ENCODE results near the gene WNT8A. TPM values are rescaled to one million over a fixed set of nuclear protein-coding genes. Genes with fewer than 3 reads are reported as not detected.
"Not testable (repeated sequence)": the region's sequence is repeated elsewhere in the genome, so short reads cannot be mapped to it uniquely, and the experiment has no call there.

The WNT8A gene
- not detected for polyA plus RNA-seq (ENCODE audit: low read depth in 6 of 6)

- H3K27me3 Mint-ChIP-seq: no peaks in the 10 kb centered on the region
- peaks cover 0 to 16% (median 4%) of the 10 kb centered on the region in 3 donors for H3K4me1 Mint-ChIP-seq
- DNase-seq: no peak
- no peaks in the 10 kb centered on the region for H3K36me3 Mint-ChIP-seq
- H3K9me3 Mint-ChIP-seq: no peaks in the 10 kb centered on the region
- ATAC-seq (ENCODE audit: low read depth in 2 of 2): no peak
- no peak within 1 kb of the TSS for H3K27ac Mint-ChIP-seq
- no peak within 1 kb of the TSS for H3K4me3 Mint-ChIP-seq
Observed at GRCh38 chr5:138083702-138084101, at the start of gene WNT8A. TSS of gene WNT8A (plus strand) at chr5:138084033. CDS start at chr5:138084128, 95 bp downstream.

- Mint-ChIP-seq H3K36me3 (no peaks in the 10 kb centered on the region), H3K4me1 (peaks cover 17 to 34% (median 24%) of the 10 kb centered on the region in 3 donors), H3K9me3 (no peaks in the 10 kb centered on the region), H3K27me3 (no peaks in the 10 kb centered on the region), H3K27ac (peak overlapping the region in 5 of 6 donors; percentile 14 to 86 (median 74)), H3K4me3 (peak overlapping the region in 4 of 8 donors; percentile 59 to 89 (median 62))
- ATAC-seq (ENCODE audit: low read depth in 2 of 2) (peak; percentile 32 to 48), DNase-seq (peak; percentile 76)
Observed at GRCh38 chr5:138035605-138036537, 48.0 kb upstream of the WNT8A start.

GRCh38 chr5:138037271-138037670 lies 46.6 kb upstream of the WNT8A start:
- H3K9me3 Mint-ChIP-seq: no peaks in the 10 kb centered on the region
- no peaks in the 10 kb centered on the region for H3K36me3 Mint-ChIP-seq
- ATAC-seq (ENCODE audit: low read depth in 2 of 2) (no peak), DNase-seq (no peak)
- H3K4me1 Mint-ChIP-seq: peaks cover 18 to 27% (median 22%) of the 10 kb centered on the region in 3 donors
- H3K27ac Mint-ChIP-seq: no peak overlapping the region
- no peaks in the 10 kb centered on the region for H3K27me3 Mint-ChIP-seq
- H3K4me3 Mint-ChIP-seq: peak overlapping the region in 1 of 8 donors; percentile 7

GRCh38 chr5:138037907-138038633 lies 45.8 kb upstream of the WNT8A start:
- Mint-ChIP-seq H3K9me3 (no peaks in the 10 kb centered on the region), H3K4me1 (peaks cover 17 to 27% (median 26%) of the 10 kb centered on the region in 3 donors), H3K36me3 (no peaks in the 10 kb centered on the region), H3K27ac (no peak overlapping the region), H3K4me3 (peak overlapping the region in 1 of 8 donors; percentile 7), H3K27me3 (no peaks in the 10 kb centered on the region)
- DNase-seq (no peak), ATAC-seq (ENCODE audit: low read depth in 2 of 2) (no peak)

- H3K4me3 Mint-ChIP-seq: no peak overlapping the region
- no peaks in the 10 kb centered on the region for H3K9me3 Mint-ChIP-seq
- no peak overlapping the region for H3K27ac Mint-ChIP-seq
- no peak for ATAC-seq (ENCODE audit: low read depth in 2 of 2)
- H3K4me1 Mint-ChIP-seq: peaks cover 12 to 21% (median 20%) of the 10 kb centered on the region in 3 donors
- DNase-seq: no peak
- no peaks in the 10 kb centered on the region for H3K36me3 Mint-ChIP-seq
- no peaks in the 10 kb centered on the region for H3K27me3 Mint-ChIP-seq
Observed at GRCh38 chr5:138038826-138039225, 45.0 kb upstream of the WNT8A start.

- H3K4me3 Mint-ChIP-seq; H3K27me3 Mint-ChIP-seq; H3K9me3 Mint-ChIP-seq; H3K4me1 Mint-ChIP-seq; H3K36me3 Mint-ChIP-seq; ATAC-seq (ENCODE audit: low read depth in 2 of 2); DNase-seq; H3K27ac Mint-ChIP-seq: not testable (repeated sequence)
Observed at GRCh38 chr5:138045283-138045682, 38.5 kb upstream of the WNT8A start.

- Mint-ChIP-seq H3K27ac (no peak overlapping the region), H3K27me3 (no peaks in the 10 kb centered on the region), H3K4me3 (no peak overlapping the region), H3K36me3 (no peaks in the 10 kb centered on the region), H3K9me3 (no peaks in the 10 kb centered on the region), H3K4me1 (peaks cover 0 to 9% (median 0%) of the 10 kb centered on the region in 3 donors)
- ATAC-seq (ENCODE audit: low read depth in 2 of 2): no peak
- no peak for DNase-seq
Observed at GRCh38 chr5:138051441-138052296, 32.2 kb upstream of the WNT8A start.

GRCh38 chr5:138052718-138053117 lies 31.1 kb upstream of the WNT8A start:
- not testable (repeated sequence) for H3K27me3 Mint-ChIP-seq; H3K4me3 Mint-ChIP-seq; DNase-seq; ATAC-seq (ENCODE audit: low read depth in 2 of 2); H3K36me3 Mint-ChIP-seq; H3K9me3 Mint-ChIP-seq; H3K4me1 Mint-ChIP-seq; H3K27ac Mint-ChIP-seq

GRCh38 chr5:138053554-138053953 lies 30.3 kb upstream of the WNT8A start:
- DNase-seq: no peak
- H3K4me1 Mint-ChIP-seq: peaks cover 0 to 9% (median 0%) of the 10 kb centered on the region in 3 donors
- no peaks in the 10 kb centered on the region for H3K36me3 Mint-ChIP-seq
- no peak overlapping the region for H3K27ac Mint-ChIP-seq
- ATAC-seq (ENCODE audit: low read depth in 2 of 2): no peak
- no peaks in the 10 kb centered on the region for H3K27me3 Mint-ChIP-seq
- H3K9me3 Mint-ChIP-seq: no peaks in the 10 kb centered on the region
- no peak overlapping the region for H3K4me3 Mint-ChIP-seq

- Mint-ChIP-seq H3K4me1 (peaks cover 0 to 9% (median 0%) of the 10 kb centered on the region in 3 donors), H3K27me3 (no peaks in the 10 kb centered on the region), H3K4me3 (no peak overlapping the region), H3K9me3 (no peaks in the 10 kb centered on the region), H3K27ac (no peak overlapping the region), H3K36me3 (no peaks in the 10 kb centered on the region)
- ATAC-seq (ENCODE audit: low read depth in 2 of 2) (no peak), DNase-seq (no peak)
Observed at GRCh38 chr5:138054206-138054605, 29.6 kb upstream of the WNT8A start.

GRCh38 chr5:138054847-138055558 lies 28.8 kb upstream of the WNT8A start:
- no peak overlapping the region for H3K4me3 Mint-ChIP-seq
- no peak for DNase-seq
- no peaks in the 10 kb centered on the region for H3K9me3 Mint-ChIP-seq
- peaks cover 0 to 9% (median 0%) of the 10 kb centered on the region in 3 donors for H3K4me1 Mint-ChIP-seq
- H3K27me3 Mint-ChIP-seq: no peaks in the 10 kb centered on the region
- peak overlapping the region in 1 of 6 donors; percentile 47 for H3K27ac Mint-ChIP-seq
- H3K36me3 Mint-ChIP-seq: no peaks in the 10 kb centered on the region
- ATAC-seq (ENCODE audit: low read depth in 2 of 2): no peak

- no peak overlapping the region for H3K4me3 Mint-ChIP-seq
- H3K9me3 Mint-ChIP-seq: no peaks in the 10 kb centered on the region
- DNase-seq: no peak
- H3K36me3 Mint-ChIP-seq: no peaks in the 10 kb centered on the region
- H3K27ac Mint-ChIP-seq: peak overlapping the region in 1 of 6 donors; percentile 57
- H3K4me1 Mint-ChIP-seq: peaks cover 4 to 6% (median 6%) of the 10 kb centered on the region in 3 donors
- peaks cover 0 to 6% (median 0%) of the 10 kb centered on the region in 3 donors for H3K27me3 Mint-ChIP-seq
- no peak for ATAC-seq (ENCODE audit: low read depth in 2 of 2)
Observed at GRCh38 chr5:138064526-138064925, 19.3 kb upstream of the WNT8A start.
